Astrocyte (in vitro differentiated cells and primary cell): ENCODE measurements around the gene SPTBN2. TPM values are rescaled to one million over a fixed set of nuclear protein-coding genes. Genes with fewer than 3 reads are reported as not detected.

Experiments
- DNase-seq: peaks from one replicate; pipeline ENCODE4 v3.0.0-alpha.2; 2010; ENCODE audit warnings: low read depth
- FAIRE-seq: peaks from 2 replicates; lab custom pipeline; 2011; peaks lifted over from hg19 to GRCh38; lab: Jason Lieb, UNC
- H2AFZ ChIP-seq: 2 replicates; pipeline ENCODE4 v1.6.0; 2012; ENCODE audit warnings: low read depth, low read length, inconsistent platforms
- H3K27ac ChIP-seq: 2 replicates; pipeline ENCODE4 v1.5.1; 2011; ENCODE audit warnings: low read depth, low read length, inconsistent platforms
- H3K27me3 ChIP-seq: 2 replicates; pipeline ENCODE4 v1.6.0; 2011; ENCODE audit warnings: low read length, inconsistent platforms; ENCODE audit not compliant: insufficient read depth
- H3K36me3 ChIP-seq: 2 replicates; pipeline ENCODE4 v1.5.1; 2011; ENCODE audit warnings: low read length, inconsistent platforms; ENCODE audit not compliant: insufficient read depth
- H3K4me1 ChIP-seq: 2 replicates; pipeline ENCODE4 v1.5.1; 2011; ENCODE audit warnings: low read length, inconsistent platforms; ENCODE audit not compliant: insufficient read depth
- H3K4me2 ChIP-seq: 2 replicates; pipeline ENCODE4 v1.6.0; 2012; ENCODE audit warnings: low read length, inconsistent platforms
- H3K4me3 ChIP-seq: 2 replicates; pipeline ENCODE4 v1.5.1; 2011; ENCODE audit warnings: low read depth, mild to moderate bottlenecking, low read length, inconsistent platforms; ENCODE audit not compliant: insufficient read depth
- H3K79me2 ChIP-seq: 2 replicates; pipeline ENCODE4 v1.6.0; 2012; ENCODE audit warnings: mild to moderate bottlenecking, low read length, inconsistent platforms; ENCODE audit not compliant: insufficient read depth
- H3K9ac ChIP-seq: 2 replicates; pipeline ENCODE4 v1.6.0; 2012; ENCODE audit warnings: mild to moderate bottlenecking, low read length, inconsistent platforms
- H3K9me3 ChIP-seq: 2 replicates; pipeline ENCODE4 v1.5.1; 2012; ENCODE audit warnings: low read depth, mild to moderate bottlenecking, low read length, inconsistent platforms; ENCODE audit not compliant: insufficient read depth
- H4K20me1 ChIP-seq: 2 replicates; pipeline ENCODE4 v1.6.0; 2012; ENCODE audit warnings: low read length, inconsistent platforms; ENCODE audit not compliant: insufficient read depth
- H3K27ac Mint-ChIP-seq: one replicate; pipeline ENCODE4 v1.8.0; 2021; ENCODE audit warnings: mild to moderate bottlenecking, mixed read lengths; ENCODE audit not compliant: unreplicated experiment
- H3K27me3 Mint-ChIP-seq: one replicate; pipeline ENCODE4 v1.8.0; 2021; ENCODE audit warnings: low read depth, mixed read lengths; ENCODE audit not compliant: unreplicated experiment
- H3K36me3 Mint-ChIP-seq: one replicate; pipeline ENCODE4 v1.8.0; 2021; ENCODE audit warnings: low read depth, mixed read lengths; ENCODE audit not compliant: unreplicated experiment
- H3K4me1 Mint-ChIP-seq: one replicate; pipeline ENCODE4 v1.8.0; 2021; ENCODE audit warnings: low read depth, mixed read lengths; ENCODE audit not compliant: unreplicated experiment
- H3K4me3 Mint-ChIP-seq: one replicate; pipeline ENCODE4 v1.8.0; 2021; ENCODE audit warnings: mild to moderate bottlenecking, moderate library complexity, mixed read lengths; ENCODE audit not compliant: unreplicated experiment
- H3K9me3 Mint-ChIP-seq: one replicate; pipeline ENCODE4 v1.8.0; 2021; ENCODE audit warnings: mild to moderate bottlenecking, mixed read lengths; ENCODE audit not compliant: unreplicated experiment
- CTCF ChIP-seq: IDR thresholded peaks from 2 replicates; pipeline ENCODE4 v1.5.1; 2011; ENCODE audit warnings: low read depth, mild to moderate bottlenecking, inconsistent platforms, low read length, moderate library complexity; ENCODE audit not compliant: insufficient read depth
- EZH2 ChIP-seq: IDR thresholded peaks from 2 replicates; pipeline ENCODE4 v1.6.1; 2012; ENCODE audit warnings: mild to moderate bottlenecking, low read length, inconsistent platforms; ENCODE audit not compliant: insufficient read depth
- total RNA-seq: library from RNA; stranded (reverse); gene quantifications from 2 replicates; pipeline ENCODE4 v1.2.1, GENCODE V29; 2021

The SPTBN2 gene
- total RNA-seq, 1 donor from 2014 or later: 18.2 TPM

- Mint-ChIP-seq H3K9me3 (no peaks in the 10 kb centered on the region), H3K4me1 (peaks cover 7% of the 10 kb centered on the region), H3K27me3 (no peaks in the 10 kb centered on the region), H3K36me3 (peaks cover 16% of the 10 kb centered on the region), H3K4me3 (no peak overlapping the region), H3K27ac (no peak overlapping the region)
- Histone ChIP-seq H3K36me3 (peaks cover 3% of the 10 kb centered on the region), H3K4me2 (no peak overlapping the region), H2AFZ (no peak overlapping the region), H3K9me3 (no peaks in the 10 kb centered on the region), H3K4me3 (no peak overlapping the region), H3K79me2 (peaks cover 11% of the 10 kb centered on the region), H3K27me3 (no peaks in the 10 kb centered on the region), H3K9ac (no peak overlapping the region), H3K4me1 (peaks cover 17% of the 10 kb centered on the region), H4K20me1 (peaks cover 3% of the 10 kb centered on the region), H3K27ac (no peak overlapping the region)
- TF ChIP-seq CTCF (no peak), EZH2 (no peak)
- FAIRE-seq: no peak
- no peak for DNase-seq
These were observed 47.9 kb downstream of the SPTBN2 start for GRCh38 chr11:66680966-66681645.

GRCh38 chr11:66677599-66678375 is 51.2 kb downstream of the SPTBN2 start, which contains the start of gene RBM4B:
RBM4B (minus strand) TSS chr11:66677887; CDS start chr11:66677079, 808 bp downstream.
- Mint-ChIP-seq H3K9me3 (no peaks in the 10 kb centered on the region), H3K27me3 (no peaks in the 10 kb centered on the region)

More at GRCh38 chr11:66677599-66678375, 51.2 kb downstream of the SPTBN2 start, which contains the start of gene RBM4B:
- H3K27me3 ChIP-seq: no peaks in the 10 kb centered on the region
- H3K36me3 Mint-ChIP-seq: peaks cover 9% of the 10 kb centered on the region
- peak within 1 kb of the TSS; percentile 92 for H3K4me2 ChIP-seq
- H3K79me2 ChIP-seq: peaks cover 35% of the 10 kb centered on the region
- H3K4me1 ChIP-seq: peaks cover 19% of the 10 kb centered on the region
- peak within 1 kb of the TSS; percentile 91 for H3K4me3 Mint-ChIP-seq
- peak within 1 kb of the TSS; percentile 98 for H3K27ac Mint-ChIP-seq
- no peak for TF ChIP-seq CTCF
- no peak for TF ChIP-seq EZH2
- H3K27ac ChIP-seq: peak within 1 kb of the TSS; percentile 95
- peak within 1 kb of the TSS; percentile 87 for H3K9ac ChIP-seq
- H3K36me3 ChIP-seq: peaks cover 8% of the 10 kb centered on the region
- DNase-seq (peak; percentile 87), FAIRE-seq (no peak)
- H4K20me1 ChIP-seq: peaks cover 25% of the 10 kb centered on the region
- H3K4me1 Mint-ChIP-seq: peaks cover 12% of the 10 kb centered on the region
- no peaks in the 10 kb centered on the region for H3K9me3 ChIP-seq
- peak within 1 kb of the TSS; percentile 78 for H3K4me3 ChIP-seq
- peak within 1 kb of the TSS; percentile 62 for H2AFZ ChIP-seq
